Left lung (tissue), 10 donors: ENCODE results near the gene PTPA. TPM values are rescaled to one million over a fixed set of nuclear protein-coding genes. Genes with fewer than 3 reads are reported as not detected.

ENCODE experiments used
- ATAC-seq: fragments of 200-7000 bp; cut with Tn5 transposase; one replicate; pipeline ENCODE4 v1.9.1; 2020; ENCODE audit warnings: moderate library complexity
- DNase-seq, 4 donors: peaks; one replicate each; pipeline ENCODE4 v3.0.0-alpha.2; 2013 to 2020
- H3K27ac ChIP-seq, 2 donors: fragments of 200-600 bp; sonication (generic) in 1 of 2; one replicate each; pipeline versions ENCODE4 v1.5.0 to v1.8.0; 2020 to 2021
- H3K27me3 ChIP-seq, 2 donors: fragments of 200-600 bp; sonication (generic) in 1 of 2; one replicate each; pipeline versions ENCODE4 v1.5.0 to v1.8.0; 2020 to 2021
- H3K36me3 ChIP-seq, 2 donors: fragments of 200-600 bp; sonication (generic) in 1 of 2; one replicate each; pipeline versions ENCODE4 v1.5.0 to v1.8.0; 2020 to 2021
- H3K4me1 ChIP-seq, 2 donors: fragments of 200-600 bp; one replicate each; pipeline ENCODE4 v1.8.0; 2021
- H3K4me3 ChIP-seq, 2 donors: fragments of 200-600 bp; sonication (generic) in 1 of 2; one replicate each; pipeline versions ENCODE4 v1.5.0 to v1.8.0; 2020 to 2021; ENCODE audit warnings: mild to moderate bottlenecking in 1 of 2
- H3K9me3 ChIP-seq, 2 donors: fragments of 200-600 bp; sonication (generic) in 1 of 2; one replicate each; pipeline versions ENCODE4 v1.5.0 to v1.8.0; 2020 to 2021
- CTCF ChIP-seq, 2 donors: fragments of 200-600 bp; sonication (generic) in 1 of 2; IDR thresholded peaks; one replicate each; pipeline versions ENCODE4 v1.5.0 to v1.8.0; 2021; ENCODE audit warnings: antibody characterized with exemption in 2 of 2
- intact Hi-C, 2 donors: fragments of 100-400 bp; cut with DNase I; formaldehyde crosslinking; loops; one replicate each; pipeline versions ENCODE4 v1.11.2 to v1.14.2; 2022
- polyA plus RNA-seq, 6 donors: library from polyadenylated mRNA; unstranded; fragments of 120-200 nt; gene quantifications; one replicate each; pipeline ENCODE4 v1.2.1, GENCODE V29; 2013; ENCODE audit not compliant: insufficient read length in 6 of 6
- total RNA-seq, 2 donors: library from RNA; stranded (reverse); fragmentation: NEBNext Ultra II Directional; extraction: Animal tissue kit (Norgen Biotek cat#: 25700); gene quantifications; one replicate each; pipeline ENCODE4 v1.2.1, GENCODE V29; 2021
- donor health status: DM: no; HTN: yes; CAD: no.
- donor health status: DM: no; HTN: no; CAD: no.

The PTPA gene
- total and polyA plus RNA-seq, 8 donors: 120 to 148 (median 140) TPM

- no peaks in the 10 kb centered on the region for H3K27me3 ChIP-seq
- H3K36me3 ChIP-seq: peaks cover 0 to 28% of the 10 kb centered on the region in 2 donors
- H3K4me1 ChIP-seq: no peaks in the 10 kb centered on the region
- intact Hi-C loops: no loop called here
- DNase-seq (no peak), ATAC-seq (no peak)
- TF ChIP-seq CTCF (IDR thresholded peaks at IDR 0.05): no peak
- H3K4me3 ChIP-seq: no peak overlapping the region
- no peak overlapping the region for H3K27ac ChIP-seq
- H3K9me3 ChIP-seq: no peaks in the 10 kb centered on the region
These were observed 10.6 kb upstream of the PTPA start for GRCh38 chr9:129100383-129101169.

GRCh38 chr9:129101279-129101678 is 9.9 kb upstream of the PTPA start:
- Histone ChIP-seq H3K27me3 (no peaks in the 10 kb centered on the region), H3K36me3 (peaks cover 0 to 23% of the 10 kb centered on the region in 2 donors), H3K4me1 (no peaks in the 10 kb centered on the region), H3K9me3 (no peaks in the 10 kb centered on the region), H3K27ac (no peak overlapping the region), H3K4me3 (no peak overlapping the region)
- intact Hi-C loops: no loop called here
- DNase-seq (no peak), ATAC-seq (no peak)
- no peak for TF ChIP-seq CTCF (IDR thresholded peaks at IDR 0.05)

GRCh38 chr9:129102095-129102525 is 9.1 kb upstream of the PTPA start:
- no peak for ATAC-seq
- DNase-seq: no peak
- Histone ChIP-seq H3K9me3 (no peaks in the 10 kb centered on the region), H3K27me3 (no peaks in the 10 kb centered on the region), H3K4me1 (no peaks in the 10 kb centered on the region), H3K4me3 (no peak overlapping the region), H3K36me3 (peaks cover 0 to 21% of the 10 kb centered on the region in 2 donors), H3K27ac (no peak overlapping the region)
- intact Hi-C loops: no loop called here
- no peak for TF ChIP-seq CTCF (IDR thresholded peaks at IDR 0.05)

GRCh38 chr9:129102791-129103594 is 8.2 kb upstream of the PTPA start:
- DNase-seq (peak in 1 of 4 donors; percentile 9), ATAC-seq (peak; percentile 64)
- Histone ChIP-seq H3K36me3 (peaks cover 0 to 18% of the 10 kb centered on the region in 2 donors), H3K4me1 (no peaks in the 10 kb centered on the region), H3K27ac (no peak overlapping the region), H3K9me3 (no peaks in the 10 kb centered on the region), H3K4me3 (no peak overlapping the region), H3K27me3 (no peaks in the 10 kb centered on the region)
- intact Hi-C loops: no loop called here
- TF ChIP-seq CTCF (IDR thresholded peaks at IDR 0.05): peak in 1 of 2 donors; percentile 50

DNA sequence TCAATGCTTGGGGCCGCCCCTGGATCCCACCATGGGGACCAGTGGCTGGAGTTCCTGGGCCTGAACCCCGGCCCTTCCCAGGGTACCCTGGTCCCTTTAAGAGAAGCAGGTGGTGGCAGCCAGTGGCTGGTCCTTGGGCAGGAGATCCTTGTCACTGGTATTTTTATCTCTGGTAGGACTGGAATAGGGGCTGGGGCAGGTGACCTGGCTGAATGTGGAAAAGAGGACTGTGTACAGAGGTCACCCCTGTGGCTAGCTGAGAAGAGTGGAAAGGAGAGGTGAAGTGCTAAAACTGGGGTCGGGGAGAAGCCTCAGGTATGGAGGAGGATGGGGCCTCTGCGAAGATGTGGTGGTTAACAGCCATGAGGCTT is 7.6 kb upstream of the PTPA start:
- H3K36me3 ChIP-seq: peaks cover 0 to 13% of the 10 kb centered on the region in 2 donors
- H3K27ac ChIP-seq: no peak overlapping the region
- DNase-seq (no peak), ATAC-seq (no peak)
- no peaks in the 10 kb centered on the region for H3K9me3 ChIP-seq
- H3K4me3 ChIP-seq: no peak overlapping the region
- H3K4me1 ChIP-seq: no peaks in the 10 kb centered on the region
- H3K27me3 ChIP-seq: no peaks in the 10 kb centered on the region
- intact Hi-C loops: no loop called here
- no peak for TF ChIP-seq CTCF (IDR thresholded peaks at IDR 0.05)
